ENCODE data around the gene CXXC5.
"Not testable (repeated sequence)": the region's sequence is repeated elsewhere in the genome, so short reads cannot be mapped to it uniquely, and the experiment has no call there.

GRCh38 chr5:139625398-139625797 is 22.8 kb upstream of the CXXC5 start:
- not testable (repeated sequence) for TF ChIP-seq CTCF (conservative IDR thresholded peaks at IDR 0.05; ENCODE audit: low read depth, low read length); EZH2 (IDR thresholded peaks at IDR 0.05; ENCODE audit: borderline replicate concordance, low read depth, low read length, poor library complexity, severe bottlenecking)
